Dermis microvascular lymphatic vessel endothelial cell (primary cell): ENCODE measurements around the gene CLCN6. TPM values are rescaled to one million over a fixed set of nuclear protein-coding genes. Genes with fewer than 3 reads are reported as not detected.
A peak's percentile ranks its signal among the peaks of the same experiment; 100 is the strongest.

Experiments used
- DNase-seq, 2 donors: peaks; one replicate each; pipeline versions ENCODE4 v3.0.0 to v3.0.0-alpha.2; 2010; ENCODE audit warnings: low read depth in 2 of 2
- total RNA-seq: library from RNA; depleted of rRNA; stranded (reverse); fragments of >200 nt; gene quantifications from 2 replicates; pipeline ENCODE4 v1.2.1, GENCODE V29; 2014

The CLCN6 gene
- total RNA-seq, 1 donor from 2014 or later, result 5.9 TPM

- DNase-seq, result no peak
These were observed 21.0 kb downstream of the CLCN6 start for GRCh38 chr1:11826946-11827345.

- DNase-seq, result no peak
These were observed 22.5 kb downstream of the CLCN6 start for GRCh38 chr1:11828511-11828910.

GRCh38 chr1:11831945-11832725, 26.1 kb downstream of the CLCN6 start:
- DNase-seq, result no peak

- no peak for DNase-seq
These were observed 27.5 kb downstream of the CLCN6 start for GRCh38 chr1:11833497-11833896.

- no peak for DNase-seq
These were observed 27.9 kb downstream of the CLCN6 start for GRCh38 chr1:11833900-11834299.

GRCh38 chr1:11835441-11836225, 29.6 kb downstream of the CLCN6 start:
- DNase-seq, result no peak

- no peak for DNase-seq
These were observed 31.2 kb downstream of the CLCN6 start for GRCh38 chr1:11836955-11837766.

- no peak for DNase-seq
These were observed 31.9 kb downstream of the CLCN6 start for GRCh38 chr1:11837767-11838348.

GRCh38 chr1:11838349-11839272, 32.6 kb downstream of the CLCN6 start:
- peak in 1 of 2 donors; percentile 58 for DNase-seq

- DNase-seq, result peak in 1 of 2 donors; percentile 41
These were observed 34.0 kb downstream of the CLCN6 start for GRCh38 chr1:11839727-11840705.

- peak in 1 of 2 donors; percentile 43 for DNase-seq
These were observed 35.5 kb downstream of the CLCN6 start for GRCh38 chr1:11841245-11842153.

GRCh38 chr1:11842154-11843041, 36.4 kb downstream of the CLCN6 start:
- peak; percentile 94 to 97 for DNase-seq

GRCh38 chr1:11845641-11846335, 39.8 kb downstream of the CLCN6 start:
- peak in 1 of 2 donors; percentile 41 for DNase-seq

- DNase-seq, result no peak
These were observed 41.8 kb downstream of the CLCN6 start, which contains the start of gene NPPA for GRCh38 chr1:11847667-11848372. TSS of gene NPPA (minus strand) at chr1:11847783. CDS start at chr1:11847684, 99 bp downstream.

- no peak for DNase-seq
These were observed 42.3 kb downstream of the CLCN6 start for GRCh38 chr1:11848373-11848700.

- DNase-seq, result no peak
These were observed 44.2 kb downstream of the CLCN6 start for GRCh38 chr1:11850156-11850555.
